K562 (cell line): ENCODE measurements around the gene PEDS1. TPM values are rescaled to one million over a fixed set of nuclear protein-coding genes. Genes with fewer than 3 reads are reported as not detected.

Experiments
- CHD4 ChIP-seq: fragments of 200-600 bp; sonication (generic); IDR thresholded peaks from 3 replicates; pipeline ENCODE4 v1.6.1; 2012; ENCODE audit warnings: low read depth, mild to moderate bottlenecking, mixed read lengths, low read length, inconsistent platforms; ENCODE audit not compliant: insufficient read depth, insufficient replicate concordance, poor library complexity, severe bottlenecking
- EP400 ChIP-seq: fragments of 450-650 bp; IDR thresholded peaks from 2 replicates; pipeline ENCODE4 v1.6.1; 2017; ENCODE audit warnings: antibody characterized with exemption, mild to moderate bottlenecking, moderate library complexity
- ERF ChIP-seq: fragments of 450-650 bp; formaldehyde crosslinking; IDR thresholded peaks from 2 replicates; pipeline ENCODE4 v1.4.0; 2020; ENCODE audit warnings: mild to moderate bottlenecking, mixed read lengths
- KLF1 ChIP-seq: fragments of 450-650 bp; IDR thresholded peaks from 2 replicates; pipeline ENCODE4 v1.6.1; 2016; ENCODE audit warnings: missing genetic modification characterization, missing compliant biosample characterization
- NCOA4 ChIP-seq: fragments of 450-650 bp; IDR thresholded peaks from 2 replicates; pipeline ENCODE4 v1.6.1; 2018; ENCODE audit warnings: mild to moderate bottlenecking; ENCODE audit not compliant: partially characterized antibody
- PCBP2 ChIP-seq: fragments of 200-400 bp; formaldehyde crosslinking; IDR thresholded peaks from 2 replicates; pipeline ENCODE4 v1.6.1; 2018; ENCODE audit warnings: low read length, low read depth, mild to moderate bottlenecking, moderate library complexity; ENCODE audit not compliant: poor library complexity, severe bottlenecking
- POLR2AphosphoS5 ChIP-seq: IDR thresholded peaks from 2 replicates; pipeline ENCODE4 v1.6.1; 2011; ENCODE audit warnings: mild to moderate bottlenecking, low read depth, low read length, moderate library complexity; ENCODE audit not compliant: control insufficient read depth, insufficient read depth
- PTBP1 ChIP-seq: fragments of 200-400 bp; formaldehyde crosslinking; IDR thresholded peaks from 2 replicates; pipeline ENCODE4 v1.6.1; 2017; ENCODE audit warnings: low read depth, low read length
- PTTG1 ChIP-seq: fragments of 450-650 bp; IDR thresholded peaks from 2 replicates; pipeline ENCODE4 v1.6.1; 2016; ENCODE audit warnings: low read depth, mild to moderate bottlenecking, missing genetic modification characterization, missing compliant biosample characterization
- SLC30A9 ChIP-seq: fragments of 250-450 bp; sonication (Bioruptor Pico); IDR thresholded peaks from 2 replicates; pipeline ENCODE4 v1.8.0; 2022; ENCODE audit warnings: mild to moderate bottlenecking, moderate library complexity
- SNRNP70 ChIP-seq: fragments of 200-400 bp; formaldehyde crosslinking; optimal IDR thresholded peaks from 2 replicates; pipeline ENCODE3; 2017; ENCODE audit warnings: low read depth, low read length
- SRSF9 ChIP-seq: fragments of 200-400 bp; formaldehyde crosslinking; IDR thresholded peaks from 2 replicates; pipeline ENCODE4 v1.6.1; 2017; ENCODE audit warnings: low read depth, low read length, borderline replicate concordance
- STAG1 ChIP-seq: sonication (generic); formaldehyde crosslinking; IDR thresholded peaks from 2 replicates; pipeline ENCODE4 v1.5.0; 2020; ENCODE audit warnings: missing genetic modification reagents, borderline replicate concordance
- SUPT5H ChIP-seq: fragments of 450-650 bp; IDR thresholded peaks from 2 replicates; pipeline ENCODE4 v1.6.1; 2016
- ZNF436 ChIP-seq: fragments of 250-450, 450-650 bp; sonication (Bioruptor Pico); formaldehyde crosslinking; IDR thresholded peaks from 2 replicates; pipeline ENCODE4 v1.7.0; 2020; ENCODE audit warnings: mild to moderate bottlenecking
- ZNF551 ChIP-seq: fragments of 250-450 bp; sonication (Bioruptor Pico); IDR thresholded peaks from 2 replicates; pipeline ENCODE4 v1.5.0; 2021; ENCODE audit warnings: mild to moderate bottlenecking, moderate library complexity
- ZNF644 ChIP-seq: fragments of 200-800 bp; sonication (Bioruptor generic); IDR thresholded peaks from 2 replicates; pipeline ENCODE4 v1.6.1; 2016; ENCODE audit warnings: low read depth, missing genetic modification characterization, missing compliant biosample characterization
- ZNF695 ChIP-seq: fragments of 450-650 bp; formaldehyde crosslinking; IDR thresholded peaks from 2 replicates; pipeline ENCODE4 v1.4.0; 2020; ENCODE audit warnings: mild to moderate bottlenecking, moderate library complexity
- ZNF780A ChIP-seq: fragments of 250-450 bp; sonication (Bioruptor Pico); IDR thresholded peaks from 2 replicates; pipeline ENCODE4 v1.5.0; 2021; ENCODE audit warnings: mild to moderate bottlenecking
- polyA plus RNA-seq, 8 experiments: library from polyadenylated mRNA; depleted of rRNA in 4 of 8; stranded (reverse) in 5 of 8; unstranded in 3 of 8; fragments of >200 nt; fragmentation: Nextera tagmentation in 2 of 8; fragmentation: Illumina TruSeq in 1 of 8; extraction: Ambion mirVana in 2 of 8; extraction: Trizol in 1 of 8; gene quantifications; 2 replicates each; pipeline versions ENCODE4 v1.2.1 to v1.2.3, GENCODE V29; 2011 to 2014; ENCODE audit warnings: inconsistent platforms in 1 of 8, missing spikeins in 1 of 8
- total RNA-seq, 7 experiments: library from RNA; depleted of rRNA in 6 of 7; stranded (reverse); fragments of >200 nt in 6 of 7; fragmentation: Illumina TruSeq in 2 of 7; extraction: Trizol in 2 of 7; gene quantifications; 2 replicates each; pipeline versions ENCODE4 v1.2.1 to v1.2.3, GENCODE V29; 2011 to 2021; ENCODE audit warnings: low replicate concordance in 1 of 7
- TF ChIP-seq, protein P1 (sequence below): fragments of 250-450 bp; sonication (Bioruptor Pico); IDR thresholded peaks from 2 replicates; pipeline ENCODE4 v1.5.0; 2020; ENCODE audit warnings: mild to moderate bottlenecking, borderline replicate concordance
- TF ChIP-seq, protein P2 (sequence below): fragments of 450-650 bp; IDR thresholded peaks from 2 replicates; pipeline ENCODE4 v1.6.1; 2016; ENCODE audit warnings: mild to moderate bottlenecking
- TF ChIP-seq, protein P3 (sequence below), 3 experiments: fragments of 200-800 bp in 1 of 3; sonication (Bioruptor generic) in 1 of 3; sonication (generic) in 1 of 3; formaldehyde crosslinking in 1 of 3; IDR thresholded peaks; 2 replicates each; pipeline versions ENCODE4 v1.6.1 to v1.8.0; 2016 to 2022; ENCODE audit warnings: mild to moderate bottlenecking in 2 of 3, missing compliant biosample characterization in 2 of 3, missing genetic modification characterization in 2 of 3, missing genetic modification reagents in 1 of 3

PEDS1 gene
- total and polyA plus RNA-seq, 9 of the 15 experiments (the other 6 are each of a cell fraction or from before 2014, with no cell fraction given) = 2.9 to 38.5 (median 24.2) TPM

DNA sequence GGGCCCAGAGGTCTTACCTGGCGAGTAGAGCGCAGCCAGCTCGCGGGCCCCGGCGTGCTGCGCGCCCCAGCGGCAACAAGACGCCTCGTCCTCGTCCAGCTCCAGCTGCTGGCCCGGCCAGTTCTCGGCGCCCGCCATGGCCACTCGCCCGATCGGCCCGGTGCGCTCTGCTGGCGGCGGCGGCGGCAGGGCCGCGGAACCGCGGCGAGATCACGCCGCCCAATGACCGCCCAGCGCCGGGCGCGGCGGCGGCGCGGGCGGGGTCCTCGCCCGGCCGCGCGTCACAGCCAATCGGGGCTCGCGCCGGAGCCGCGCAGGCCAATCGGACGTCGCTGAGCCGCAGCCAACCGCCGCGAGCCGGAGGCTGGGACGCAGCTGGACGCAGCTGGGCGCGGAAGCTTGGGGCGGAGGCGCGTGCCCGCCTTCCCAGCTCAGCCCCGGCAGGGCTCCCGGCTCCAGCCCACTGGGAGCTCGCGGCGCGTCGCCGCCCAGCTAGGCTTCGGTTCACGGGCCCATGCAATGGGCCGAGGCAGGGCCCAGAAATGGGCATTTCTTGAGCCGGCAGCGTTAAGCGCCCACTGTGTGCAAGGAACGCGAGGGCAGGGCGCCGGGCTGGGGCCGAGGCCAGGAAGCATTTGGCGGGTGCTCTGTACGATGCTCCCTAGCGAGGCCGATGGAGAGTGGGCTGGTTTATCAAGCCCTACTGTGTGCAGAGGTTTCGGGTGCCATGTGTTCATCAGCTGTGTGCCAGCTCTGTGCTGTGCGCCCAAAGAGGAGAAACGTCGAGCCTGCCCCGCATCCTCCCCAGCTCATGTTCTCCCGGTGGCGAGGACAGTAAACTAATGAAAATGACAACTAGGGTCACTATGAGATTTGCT lies at the start of gene PEDS1 (continued):
- TF ChIP-seq, protein P1, sequence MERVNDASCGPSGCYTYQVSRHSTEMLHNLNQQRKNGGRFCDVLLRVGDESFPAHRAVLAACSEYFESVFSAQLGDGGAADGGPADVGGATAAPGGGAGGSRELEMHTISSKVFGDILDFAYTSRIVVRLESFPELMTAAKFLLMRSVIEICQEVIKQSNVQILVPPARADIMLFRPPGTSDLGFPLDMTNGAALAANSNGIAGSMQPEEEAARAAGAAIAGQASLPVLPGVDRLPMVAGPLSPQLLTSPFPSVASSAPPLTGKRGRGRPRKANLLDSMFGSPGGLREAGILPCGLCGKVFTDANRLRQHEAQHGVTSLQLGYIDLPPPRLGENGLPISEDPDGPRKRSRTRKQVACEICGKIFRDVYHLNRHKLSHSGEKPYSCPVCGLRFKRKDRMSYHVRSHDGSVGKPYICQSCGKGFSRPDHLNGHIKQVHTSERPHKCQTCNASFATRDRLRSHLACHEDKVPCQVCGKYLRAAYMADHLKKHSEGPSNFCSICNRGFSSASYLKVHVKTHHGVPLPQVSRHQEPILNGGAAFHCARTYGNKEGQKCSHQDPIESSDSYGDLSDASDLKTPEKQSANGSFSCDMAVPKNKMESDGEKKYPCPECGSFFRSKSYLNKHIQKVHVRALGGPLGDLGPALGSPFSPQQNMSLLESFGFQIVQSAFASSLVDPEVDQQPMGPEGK (CRISPR knock-in tag) = no peak
- TF ChIP-seq, protein P2, sequence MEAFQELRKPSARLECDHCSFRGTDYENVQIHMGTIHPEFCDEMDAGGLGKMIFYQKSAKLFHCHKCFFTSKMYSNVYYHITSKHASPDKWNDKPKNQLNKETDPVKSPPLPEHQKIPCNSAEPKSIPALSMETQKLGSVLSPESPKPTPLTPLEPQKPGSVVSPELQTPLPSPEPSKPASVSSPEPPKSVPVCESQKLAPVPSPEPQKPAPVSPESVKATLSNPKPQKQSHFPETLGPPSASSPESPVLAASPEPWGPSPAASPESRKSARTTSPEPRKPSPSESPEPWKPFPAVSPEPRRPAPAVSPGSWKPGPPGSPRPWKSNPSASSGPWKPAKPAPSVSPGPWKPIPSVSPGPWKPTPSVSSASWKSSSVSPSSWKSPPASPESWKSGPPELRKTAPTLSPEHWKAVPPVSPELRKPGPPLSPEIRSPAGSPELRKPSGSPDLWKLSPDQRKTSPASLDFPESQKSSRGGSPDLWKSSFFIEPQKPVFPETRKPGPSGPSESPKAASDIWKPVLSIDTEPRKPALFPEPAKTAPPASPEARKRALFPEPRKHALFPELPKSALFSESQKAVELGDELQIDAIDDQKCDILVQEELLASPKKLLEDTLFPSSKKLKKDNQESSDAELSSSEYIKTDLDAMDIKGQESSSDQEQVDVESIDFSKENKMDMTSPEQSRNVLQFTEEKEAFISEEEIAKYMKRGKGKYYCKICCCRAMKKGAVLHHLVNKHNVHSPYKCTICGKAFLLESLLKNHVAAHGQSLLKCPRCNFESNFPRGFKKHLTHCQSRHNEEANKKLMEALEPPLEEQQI = no peak
- TF ChIP-seq ZNF436 (CRISPR knock-in tag) (no peak), SUPT5H (peak; percentile 77), POLR2AphosphoS5 (peak; percentile 58), PCBP2 (no peak), PTBP1 (no peak), ZNF644 (tag) (no peak), NCOA4 (no peak), PTTG1 (tag) (no peak), EP400 (peak; percentile 42; the same call in 1 of the 2 replicates), STAG1 (CRISPR knock-in tag) (no peak), SRSF9 (no peak), ZNF695 (CRISPR knock-in tag) (no peak), CHD4 (no peak), KLF1 (tag) (no peak), ERF (peak; percentile 67; the same call in 1 of the 2 replicates), ZNF780A (no peak), SNRNP70 (no peak), SLC30A9 (CRISPR knock-in tag) (no peak), ZNF551 (CRISPR knock-in tag) (no peak)
- TF ChIP-seq, protein P3, sequence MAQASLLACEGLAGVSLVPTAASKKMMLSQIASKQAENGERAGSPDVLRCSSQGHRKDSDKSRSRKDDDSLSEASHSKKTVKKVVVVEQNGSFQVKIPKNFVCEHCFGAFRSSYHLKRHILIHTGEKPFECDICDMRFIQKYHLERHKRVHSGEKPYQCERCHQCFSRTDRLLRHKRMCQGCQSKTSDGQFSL (CRISPR knock-in tag; IDR thresholded peaks at IDR 0.05) = no peak
- TF ChIP-seq, protein P3 (tag; IDR thresholded peaks at IDR 0.05) = no peak
